RWPE1 (cell line): Measurements from ENCODE around the gene MAP6.

Source experiments
- CTCF ChIA-PET: fragments of 350-600 bp; sonication (Branson Sonifier 250); formaldehyde crosslinking; extraction: SDS; loops from one replicate; lab custom pipeline; 2021; lab: Yijun Ruan, JAX
- POLR2A ChIA-PET: fragments of 400-600 bp; formaldehyde crosslinking; extraction: SDS; loops from one replicate; lab custom pipeline; 2020; ENCODE audit warnings: antibody characterized with exemption; ENCODE audit not compliant: low non-redundant PET; lab: Yijun Ruan, JAX
- DNase-seq: peaks from one replicate; pipeline ENCODE4 v3.0.0; 2012; ENCODE audit warnings: low spot score
- H3K27ac ChIP-seq: fragments of 450-650 bp; 2 replicates; pipeline ENCODE4 v1.5.1; 2017
- TF ChIP-seq, protein P1 (sequence below): fragments of 450-650 bp; conservative IDR thresholded peaks from 2 replicates; pipeline ENCODE4 v1.5.1; 2017; ENCODE audit warnings: low read depth, mild to moderate bottlenecking

Gene MAP6

DNA sequence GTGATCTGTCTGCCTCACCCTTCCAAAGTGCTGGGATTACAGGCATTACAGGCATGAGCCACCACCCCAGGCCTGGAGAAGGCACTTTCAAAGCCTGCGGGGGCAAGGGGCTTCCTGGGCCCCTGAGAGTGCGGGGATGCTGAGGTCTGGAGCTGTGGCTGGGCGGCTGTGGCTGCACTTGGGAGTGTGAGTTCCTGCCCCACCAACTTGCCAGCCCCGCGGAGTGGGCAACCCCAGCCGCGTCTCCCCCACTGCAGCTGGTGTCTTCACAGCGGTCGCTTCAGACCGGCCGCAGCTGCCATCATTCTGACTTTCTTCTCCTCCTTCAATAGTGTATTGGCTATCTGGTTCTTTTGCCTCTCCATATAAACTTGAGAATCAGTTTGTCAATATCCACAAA lies 10.7 kb upstream of the MAP6 start:
- TF ChIP-seq, protein P1, sequence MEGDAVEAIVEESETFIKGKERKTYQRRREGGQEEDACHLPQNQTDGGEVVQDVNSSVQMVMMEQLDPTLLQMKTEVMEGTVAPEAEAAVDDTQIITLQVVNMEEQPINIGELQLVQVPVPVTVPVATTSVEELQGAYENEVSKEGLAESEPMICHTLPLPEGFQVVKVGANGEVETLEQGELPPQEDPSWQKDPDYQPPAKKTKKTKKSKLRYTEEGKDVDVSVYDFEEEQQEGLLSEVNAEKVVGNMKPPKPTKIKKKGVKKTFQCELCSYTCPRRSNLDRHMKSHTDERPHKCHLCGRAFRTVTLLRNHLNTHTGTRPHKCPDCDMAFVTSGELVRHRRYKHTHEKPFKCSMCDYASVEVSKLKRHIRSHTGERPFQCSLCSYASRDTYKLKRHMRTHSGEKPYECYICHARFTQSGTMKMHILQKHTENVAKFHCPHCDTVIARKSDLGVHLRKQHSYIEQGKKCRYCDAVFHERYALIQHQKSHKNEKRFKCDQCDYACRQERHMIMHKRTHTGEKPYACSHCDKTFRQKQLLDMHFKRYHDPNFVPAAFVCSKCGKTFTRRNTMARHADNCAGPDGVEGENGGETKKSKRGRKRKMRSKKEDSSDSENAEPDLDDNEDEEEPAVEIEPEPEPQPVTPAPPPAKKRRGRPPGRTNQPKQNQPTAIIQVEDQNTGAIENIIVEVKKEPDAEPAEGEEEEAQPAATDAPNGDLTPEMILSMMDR, result no peak
- ChIA-PET CTCF (no interaction called here), POLR2A (no interaction called here)
- H3K27ac ChIP-seq, result no peak overlapping the region
- DNase-seq, result no peak

DNA sequence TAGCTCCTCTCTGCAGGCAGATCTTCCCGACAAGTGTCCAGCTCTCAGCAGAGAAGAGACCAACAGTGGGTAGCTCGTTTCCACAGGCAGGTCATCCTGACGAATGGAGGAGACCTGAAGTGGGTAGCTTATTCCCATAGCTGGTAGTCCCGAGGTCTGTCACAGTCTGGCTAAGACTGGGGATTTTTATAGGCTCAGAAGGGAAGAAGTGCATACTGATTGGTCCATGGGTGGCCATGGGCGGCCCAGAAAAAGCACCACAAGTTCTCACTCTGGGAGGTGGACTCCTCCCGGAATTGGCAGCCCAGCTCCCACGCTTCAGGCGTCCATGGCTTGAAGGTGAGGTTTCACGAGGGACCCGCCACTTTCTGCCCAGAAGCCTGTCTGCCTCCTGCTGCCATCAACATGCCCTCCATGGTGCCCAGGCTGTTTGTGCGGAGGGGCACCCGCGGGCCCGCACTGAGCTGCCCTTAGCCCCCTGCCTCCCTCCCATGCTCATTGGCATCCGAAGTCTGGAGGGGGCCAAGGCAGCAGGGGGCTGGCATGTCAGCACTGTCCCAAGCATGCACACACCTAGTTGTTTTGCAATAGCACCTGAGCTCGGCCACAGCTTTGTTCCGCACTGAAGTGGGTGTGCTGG lies 9.9 kb upstream of the MAP6 start:
- ChIA-PET CTCF (interaction anchor here (0.6 kb wide), 1 partner anchor 475 kb away, joined by 5 read pairs; no protein-coding TSS in a partner anchor), POLR2A (no interaction called here)
- no peak overlapping the region for H3K27ac ChIP-seq
- DNase-seq, result no peak
- TF ChIP-seq, protein P1, result no peak

DNA sequence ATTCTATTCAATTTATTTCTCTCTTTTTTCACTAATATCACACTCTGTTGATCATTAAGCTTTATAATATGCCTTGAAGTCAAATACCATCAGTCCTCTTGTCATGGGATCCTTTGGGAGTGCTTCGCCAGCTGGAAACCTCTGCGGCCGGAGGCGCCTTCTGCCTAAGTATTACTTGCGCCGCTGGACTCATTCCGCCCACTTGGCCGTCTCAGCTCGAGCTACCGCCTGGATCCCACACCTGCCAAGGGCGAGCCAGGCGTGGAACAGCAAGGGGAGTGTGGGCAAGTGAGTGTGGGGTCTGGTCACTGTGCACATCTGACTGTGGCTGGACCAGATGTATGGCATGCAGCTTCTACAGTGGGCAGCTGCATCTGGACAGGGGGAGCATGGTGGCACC lies 9.1 kb upstream of the MAP6 start:
- ChIA-PET CTCF (interaction anchor here (0.5 to 0.7 kb wide), 2 partner anchors 27 to 210 kb away, joined by 3 to 6 read pairs; no protein-coding TSS in a partner anchor), POLR2A (no interaction called here)
- TF ChIP-seq, protein P1, result no peak
- no peak for DNase-seq
- H3K27ac ChIP-seq, result no peak overlapping the region

DNA sequence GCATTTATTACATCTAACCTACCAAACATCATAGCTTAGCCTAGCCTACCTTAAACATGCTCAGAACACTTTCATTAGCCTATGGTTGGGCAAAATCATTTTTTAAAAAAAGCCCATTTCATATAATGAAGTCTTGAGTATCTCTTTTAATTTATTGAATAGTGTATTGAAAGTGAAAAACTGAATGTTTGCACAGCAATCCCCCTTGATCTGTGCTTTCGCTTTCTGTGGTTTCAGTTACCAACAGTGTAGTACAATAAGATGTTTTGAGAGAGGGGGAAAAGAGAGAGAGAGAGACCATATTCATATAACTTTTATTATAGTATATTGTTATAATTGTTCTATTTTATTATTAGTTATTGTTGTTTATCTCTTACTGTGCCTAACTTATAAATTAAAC lies 8.4 kb upstream of the MAP6 start:
- ChIA-PET POLR2A (no interaction called here), CTCF (no interaction called here)
- no peak overlapping the region for H3K27ac ChIP-seq
- TF ChIP-seq, protein P1, result no peak
- no peak for DNase-seq

DNA sequence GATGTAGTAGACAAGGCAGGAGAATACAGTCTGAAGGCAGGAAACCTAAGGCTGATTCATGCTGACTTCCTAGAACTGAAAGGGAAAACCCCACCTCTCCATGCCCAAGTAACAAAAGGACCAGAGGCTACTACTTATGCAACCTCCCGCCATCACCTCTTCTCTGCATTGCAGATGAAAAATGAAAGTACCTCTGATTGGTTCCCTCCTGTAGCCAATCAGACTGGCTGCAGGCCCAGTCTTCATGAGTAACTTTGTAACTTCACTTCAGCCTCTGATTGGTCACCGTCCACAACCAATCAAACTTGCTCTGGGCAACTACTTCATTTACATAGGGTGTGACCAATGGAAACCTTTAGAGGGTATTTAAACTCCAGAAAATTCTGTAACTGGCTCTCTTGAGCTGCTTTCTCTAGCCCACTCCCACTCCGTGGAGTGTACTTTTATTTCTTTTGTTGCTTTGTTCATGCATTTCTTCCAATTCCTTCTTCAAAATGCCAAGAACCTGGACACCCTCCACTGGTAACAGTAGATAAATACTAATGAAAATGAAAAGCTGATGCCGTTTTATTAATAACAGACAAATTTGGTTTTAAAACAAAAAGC lies 5.2 kb upstream of the MAP6 start:
- H3K27ac ChIP-seq, result no peak overlapping the region
- peak; percentile 48 for DNase-seq
- POLR2A ChIA-PET, result no interaction called here
- TF ChIP-seq, protein P1, result no peak
- CTCF ChIA-PET, result no interaction called here

DNA sequence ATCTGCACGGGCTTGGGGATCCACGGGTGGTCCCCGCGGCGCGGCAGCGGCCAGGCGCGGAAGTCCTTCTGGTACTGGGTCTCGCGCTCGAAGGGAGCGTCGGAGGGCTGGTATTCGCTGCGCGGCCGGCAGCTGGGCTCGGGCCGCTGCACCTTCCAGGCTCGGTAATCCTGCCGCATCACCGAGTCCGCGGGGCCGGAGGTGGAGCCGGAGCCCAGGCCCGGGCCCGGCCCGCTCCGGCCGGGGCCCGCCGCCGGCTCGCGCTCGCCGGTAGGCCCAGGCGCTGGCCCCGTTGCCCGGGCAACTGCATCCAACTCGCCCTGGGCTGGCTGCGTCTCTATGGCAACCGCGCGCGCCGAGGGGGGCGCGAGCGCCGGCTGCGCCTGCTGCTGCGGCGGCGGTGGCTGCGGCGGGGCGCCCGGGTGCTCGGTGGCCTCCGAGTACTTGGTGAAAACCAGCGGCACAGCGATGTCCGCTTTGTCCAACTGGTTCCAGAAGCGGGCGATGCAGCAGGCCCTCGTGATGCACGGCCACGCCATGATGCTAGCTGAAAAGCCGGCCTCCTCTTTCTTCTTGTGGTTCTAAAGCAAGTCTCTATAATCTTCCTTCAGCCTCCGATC lies 897 bp downstream of the MAP6 start:
- ChIA-PET POLR2A (no interaction called here), CTCF (interaction anchor here (1.1 kb wide), 1 partner anchor 121 kb away, joined by 3 read pairs; no protein-coding TSS in a partner anchor)
- DNase-seq, result peak; percentile 12
- TF ChIP-seq, protein P1, result no peak
- H3K27ac ChIP-seq, result no peak overlapping the region
